Measurements from ENCODE around the gene CIAPIN1. TPM values are rescaled to one million over a fixed set of nuclear protein-coding genes. Genes with fewer than 3 reads are reported as not detected.

CIAPIN1 gene
- total RNA-seq, 1 experiment from 2014 or later, result 68.5 TPM

- Histone ChIP-seq H4K20me1 (ENCODE audit: insufficient read depth) (no peaks in the 10 kb centered on the region), H3K9me2 (ENCODE audit: insufficient read depth) (no peaks in the 10 kb centered on the region), H3K27ac (ENCODE audit: low read depth, low read length) (no peak overlapping the region), H3K79me2 (ENCODE audit: insufficient read depth, low read length) (no peaks in the 10 kb centered on the region), H3K4me3 (replicated peaks in 1 of 2; ENCODE audit: low read depth in 1 of 2, low read length in 2 of 2) (no peak overlapping the region), H3K27me3 (ENCODE audit: insufficient read depth, low read length) (no peaks in the 10 kb centered on the region), H3K4me2 (ENCODE audit: low read length) (no peak overlapping the region), H3K4me1 (ENCODE audit: control insufficient read depth in 1 of 2, insufficient read depth in 2 of 2, low read length in 2 of 2) (peaks cover 11 to 17% of the 10 kb centered on the region in 2 experiments; a peak in 3 of 4 replicates), H3K36me3 (ENCODE audit: control insufficient read depth in 1 of 2, insufficient read depth in 2 of 2, low read length in 2 of 2) (peaks cover 23 to 37% of the 10 kb centered on the region in 2 experiments; a peak in 3 of 4 replicates), H3K9me3 (ENCODE audit: control insufficient read depth in 1 of 2, insufficient read depth in 1 of 2, low read depth in 1 of 2, low read length in 2 of 2) (no peaks in the 10 kb centered on the region), H2AFZ (ENCODE audit: low read depth, low read length, poor library complexity, severe bottlenecking) (no peak overlapping the region), H3K9ac (ENCODE audit: low read length) (no peak overlapping the region)
- ATAC-seq (no peak), DNase-seq (ENCODE audit: low read depth, low spot score) (no peak)
- ChIA-PET CTCF (no interaction called here), RAD21 (ENCODE audit: low non-redundant PET in 1 of 2, low total read pairs in 2 of 2, uncharacterized antibody in 2 of 2, unreplicated experiment in 2 of 2) (no interaction called here), POLR2A (interaction anchor here (0.7 kb wide), 1 partner anchor 13 kb away, joined by 4 read pairs; no protein-coding TSS in a partner anchor)
- no peak for TF ChIP-seq RAD21 (IDR thresholded peaks at IDR 0.05; ENCODE audit: low read depth)
- no peak for TF ChIP-seq YY1 (IDR thresholded peaks at IDR 0.05; ENCODE audit: extremely low read depth, insufficient replicate concordance, low read depth, low read length)
- BruUV-seq (replicated peaks), result no TSS peak
- intact Hi-C loops (cut with micrococcal nuclease), result no loop called here
Observed at GRCh38 chr16:57473906-57474305, 26.7 kb upstream of the CIAPIN1 start.

GRCh38 chr16:57473176-57473840, 26.1 kb upstream of the CIAPIN1 start:
- CTCF ChIA-PET, result no interaction called here

More at GRCh38 chr16:57473176-57473840, 26.1 kb upstream of the CIAPIN1 start:
- H3K4me3 ChIP-seq (replicated peaks in 1 of 2; ENCODE audit: low read depth in 1 of 2, low read length in 2 of 2), result no peak overlapping the region
- H4K20me1 ChIP-seq (ENCODE audit: insufficient read depth), result no peaks in the 10 kb centered on the region
- no peak overlapping the region for H3K9ac ChIP-seq (ENCODE audit: low read length)
- POLR2A ChIA-PET, result interaction anchor here (1.7 kb wide), 1 partner anchor 11 kb away, joined by 7 read pairs; the partner anchor contains the start of gene POLR2C
- no TSS peak for BruUV-seq (replicated peaks)
- H3K27ac ChIP-seq (ENCODE audit: low read depth, low read length), result no peak overlapping the region
- TF ChIP-seq CEBPB (IDR thresholded peaks at IDR 0.05; ENCODE audit: low read depth) (no peak), RAD21 (IDR thresholded peaks at IDR 0.05; ENCODE audit: low read depth) (no peak), POLR2A (IDR thresholded peaks at IDR 0.05; ENCODE audit: borderline replicate concordance, extremely low read depth, insufficient read depth, insufficient read length) (no peak), EGR1 (IDR thresholded peaks at IDR 0.05; ENCODE audit: low read depth) (no peak), FOSL1 (IDR thresholded peaks at IDR 0.05; ENCODE audit: low read depth) (no peak), ZFX (IDR thresholded peaks at IDR 0.05) (no peak), CBX3 (IDR thresholded peaks at IDR 0.05; ENCODE audit: low read depth) (no peak), ELF1 (IDR thresholded peaks at IDR 0.05; ENCODE audit: borderline replicate concordance, low read depth) (no peak), MAX (IDR thresholded peaks at IDR 0.05) (no peak), YY1 (IDR thresholded peaks at IDR 0.05; ENCODE audit: extremely low read depth, insufficient replicate concordance, low read depth, low read length) (no peak)
- H3K4me1 ChIP-seq (ENCODE audit: control insufficient read depth in 1 of 2, insufficient read depth in 2 of 2, low read length in 2 of 2), result peaks cover 11 to 17% of the 10 kb centered on the region in 2 experiments; a peak in 3 of 4 replicates
- no peaks in the 10 kb centered on the region for H3K79me2 ChIP-seq (ENCODE audit: insufficient read depth, low read length)
- peaks cover 29 to 42% of the 10 kb centered on the region in 2 experiments; a peak in 3 of 4 replicates for H3K36me3 ChIP-seq (ENCODE audit: control insufficient read depth in 1 of 2, insufficient read depth in 2 of 2, low read length in 2 of 2)
- H2AFZ ChIP-seq (ENCODE audit: low read depth, low read length, poor library complexity, severe bottlenecking), result no peak overlapping the region
- ATAC-seq (no peak), DNase-seq (ENCODE audit: low read depth, low spot score) (no peak)
- RAD21 ChIA-PET (ENCODE audit: low non-redundant PET in 1 of 2, low total read pairs in 2 of 2, uncharacterized antibody in 2 of 2, unreplicated experiment in 2 of 2), result no interaction called here
- no peaks in the 10 kb centered on the region for H3K9me2 ChIP-seq (ENCODE audit: insufficient read depth)
- intact Hi-C loops (cut with micrococcal nuclease), result no loop called here
- no peaks in the 10 kb centered on the region for H3K27me3 ChIP-seq (ENCODE audit: insufficient read depth, low read length)
- H3K9me3 ChIP-seq (ENCODE audit: control insufficient read depth in 1 of 2, insufficient read depth in 1 of 2, low read depth in 1 of 2, low read length in 2 of 2), result no peaks in the 10 kb centered on the region
- no peak overlapping the region for H3K4me2 ChIP-seq (ENCODE audit: low read length)
